Measurements from ENCODE around the gene ANKUB1.

The ANKUB1 gene

DNA sequence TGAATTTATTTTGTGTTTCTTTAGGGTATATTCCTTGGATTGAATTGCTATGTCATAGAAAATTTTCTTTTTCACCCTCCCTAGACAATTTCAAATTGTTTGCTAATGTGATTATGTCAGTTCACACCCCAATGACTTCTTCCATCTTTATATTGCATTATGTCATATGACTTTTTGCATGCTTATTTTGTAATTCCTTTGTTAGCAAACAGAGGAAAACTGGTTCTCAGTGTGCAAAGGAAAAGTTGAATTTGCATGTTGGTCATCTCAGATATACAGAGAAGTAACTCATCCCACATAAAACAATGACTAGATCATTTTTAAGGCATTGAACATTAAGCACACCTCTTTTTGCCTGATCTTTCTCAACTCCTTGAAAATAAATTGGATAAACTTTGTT, 17.3 kb upstream of the ANKUB1 start:
- no peak for DNase-seq (ENCODE audit: low spot score)

DNA sequence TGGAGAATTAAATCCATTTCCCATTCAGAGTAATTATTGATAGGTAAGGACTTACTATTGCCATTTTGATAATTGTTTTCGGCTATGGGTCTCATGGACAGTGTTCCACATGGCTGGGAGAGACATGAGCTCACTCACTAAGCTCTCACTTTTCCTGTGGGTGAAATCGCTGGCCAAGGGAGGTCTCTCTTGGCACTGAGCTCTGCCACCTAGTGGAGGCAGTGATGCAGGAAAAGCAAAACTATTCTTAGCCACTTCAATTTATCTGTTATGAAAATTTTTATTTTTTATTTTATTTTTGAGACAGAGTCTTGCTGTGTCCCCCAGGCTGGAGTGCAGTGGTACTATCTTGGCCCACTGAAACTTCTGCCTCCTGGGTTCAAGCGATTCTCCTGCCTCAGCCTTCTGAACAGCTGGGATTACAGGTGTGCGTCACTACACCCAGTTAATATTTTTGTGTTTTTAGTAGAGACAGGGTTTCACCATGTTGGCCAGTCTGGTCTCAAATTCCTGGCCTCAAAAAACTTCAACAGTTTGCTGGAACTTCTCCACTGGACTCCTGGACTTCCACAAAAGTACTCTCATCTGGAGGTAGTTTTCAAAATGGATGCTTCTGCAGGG, 16.0 kb upstream of the ANKUB1 start:
- DNase-seq (ENCODE audit: low spot score): peak; percentile 87

DNA sequence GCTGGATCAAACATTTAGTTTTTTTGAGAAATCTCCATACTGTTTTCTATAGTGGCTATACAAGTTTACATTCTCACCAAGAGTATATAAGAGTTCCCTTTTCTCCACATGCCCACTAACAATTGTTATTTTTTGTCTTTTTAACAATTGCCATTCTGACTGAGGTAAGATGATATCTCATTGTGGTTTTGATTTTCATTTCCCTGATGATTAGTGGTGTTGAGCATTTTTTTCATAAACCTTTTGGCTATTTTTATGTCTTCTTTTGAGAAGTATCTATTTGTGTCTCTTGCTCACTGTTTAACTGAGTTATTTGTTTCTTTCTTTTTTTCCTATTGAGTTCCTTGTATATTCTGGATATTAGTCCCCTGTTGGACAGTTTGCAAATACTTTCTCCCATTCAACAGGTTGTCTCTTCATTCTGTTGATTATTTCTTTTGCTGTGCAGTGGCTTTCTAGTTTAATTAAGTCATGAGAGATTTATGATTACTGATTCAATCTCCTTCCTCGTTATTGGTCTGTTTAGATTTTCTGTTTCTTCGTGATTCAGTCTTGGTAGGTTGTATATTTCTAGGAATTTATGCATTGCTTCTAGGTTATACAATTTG, 13.9 kb upstream of the ANKUB1 start:
- DNase-seq (ENCODE audit: low spot score): no peak

DNA sequence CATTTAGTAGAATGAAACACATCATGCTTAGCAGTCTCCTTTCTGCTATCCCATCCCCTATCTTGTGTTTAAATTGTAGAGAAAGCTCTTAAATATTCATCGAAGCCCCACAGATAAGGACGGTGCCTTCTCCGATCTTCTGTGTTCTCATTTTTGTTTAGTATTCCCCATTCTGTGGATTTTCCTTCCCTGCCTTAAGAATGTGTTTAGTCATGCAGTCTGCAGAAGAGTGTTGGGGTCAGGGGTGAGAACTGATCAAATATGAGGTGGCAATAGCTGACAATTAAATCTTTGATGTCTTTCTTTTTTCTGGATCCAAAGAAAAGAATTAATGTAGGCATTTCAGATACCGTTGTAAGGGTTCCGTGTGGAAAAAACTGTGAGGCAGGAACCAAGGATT, 9.3 kb upstream of the ANKUB1 start:
- no peak for DNase-seq (ENCODE audit: low spot score)

DNA sequence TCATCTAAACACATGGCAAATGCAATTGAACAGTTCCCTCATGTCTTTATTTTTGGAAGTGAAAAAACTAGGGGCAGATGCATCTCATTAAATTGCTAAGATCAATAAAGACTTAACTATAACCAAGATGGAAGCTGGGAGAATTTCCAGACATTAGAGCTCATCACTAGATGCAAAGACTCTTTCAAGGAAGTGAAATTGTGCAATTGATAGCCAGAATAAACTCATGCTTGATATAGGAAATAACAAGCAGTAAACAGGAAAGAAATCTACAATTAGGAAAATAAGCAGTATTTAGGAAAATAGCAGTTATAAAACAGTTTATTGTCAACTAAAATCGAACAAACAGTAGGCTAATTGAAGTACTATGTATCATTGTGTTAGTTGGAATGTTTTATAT, 8.8 kb upstream of the ANKUB1 start:
- no peak for DNase-seq (ENCODE audit: low spot score)

DNA sequence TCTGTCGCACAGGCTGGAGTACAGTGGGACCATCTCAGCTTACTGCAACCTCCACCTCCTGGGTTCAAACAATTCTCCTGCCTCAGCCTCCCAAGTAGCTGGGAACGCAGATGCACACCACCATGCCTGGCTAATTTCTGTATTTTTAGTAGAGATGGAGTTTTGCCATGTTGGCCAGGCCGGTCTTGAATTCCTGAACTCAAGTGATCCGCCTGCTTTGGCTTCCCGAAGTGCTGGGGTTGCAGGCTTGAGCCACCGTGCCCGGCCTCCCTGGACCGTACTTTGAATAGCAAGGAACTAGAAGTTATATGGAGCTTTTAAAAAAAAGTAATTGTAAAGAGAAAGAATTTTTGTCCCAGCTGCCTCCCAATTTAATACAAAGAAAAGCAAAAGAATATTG, 8.3 kb upstream of the ANKUB1 start:
- DNase-seq (ENCODE audit: low spot score): no peak

DNA sequence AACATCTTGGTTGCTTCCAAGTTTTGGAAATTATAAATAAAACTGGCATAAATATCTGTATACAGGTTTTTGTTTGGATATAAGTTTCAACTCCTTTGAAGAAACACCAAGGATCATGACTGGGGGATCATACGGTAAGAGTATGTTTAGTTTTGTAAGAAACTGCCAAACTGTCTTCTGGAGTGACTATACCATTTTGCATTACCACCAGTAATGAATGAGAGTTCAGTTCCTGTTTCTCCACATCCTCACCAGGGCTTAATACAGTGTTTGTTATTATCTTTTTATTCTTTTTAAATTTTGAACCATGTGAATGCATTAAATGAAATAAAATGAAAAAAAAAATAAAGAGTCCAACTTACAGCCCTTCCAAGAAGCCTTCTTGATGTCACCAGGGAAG, 3.7 kb upstream of the ANKUB1 start:
- no peak for DNase-seq (ENCODE audit: low spot score)

DNA sequence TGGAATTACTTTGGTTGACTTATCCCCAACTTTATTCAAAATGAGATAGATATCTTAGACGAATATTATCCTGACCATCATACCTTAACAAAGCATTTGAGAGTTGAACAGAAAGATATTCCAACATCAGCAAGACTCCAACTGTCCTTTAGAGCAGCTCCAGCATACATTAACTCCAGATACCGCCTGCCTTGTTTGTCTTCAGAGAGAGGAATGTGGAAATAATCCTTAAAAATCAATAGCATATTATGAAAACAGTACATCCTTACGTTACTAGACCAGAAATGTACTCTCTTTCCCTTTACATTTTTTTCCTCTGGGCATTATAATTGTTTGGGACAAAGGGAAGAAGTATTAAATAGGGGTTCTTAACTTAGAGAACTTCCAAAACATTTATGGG, 1.7 kb downstream of the ANKUB1 start:
- DNase-seq (ENCODE audit: low spot score): no peak

DNA sequence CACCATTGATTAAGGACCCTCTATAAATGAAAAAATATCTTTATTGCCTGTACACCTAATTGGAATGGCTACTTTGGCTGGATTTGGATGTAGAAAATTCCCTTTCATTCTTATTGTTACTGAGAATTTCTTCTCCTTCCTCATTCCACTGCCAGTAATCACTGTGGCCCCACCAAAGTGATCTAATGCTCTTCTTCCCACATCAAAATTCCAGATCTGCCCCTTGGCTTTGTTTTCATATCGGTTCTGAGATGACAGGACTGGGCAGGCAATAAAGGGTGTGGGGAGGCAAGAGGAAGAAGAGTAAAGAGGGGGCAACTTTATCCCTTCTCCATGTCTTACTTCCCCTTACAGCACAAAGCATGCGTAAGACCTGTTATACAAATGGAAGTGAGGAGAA, 2.1 kb downstream of the ANKUB1 start:
- peak; percentile 56 for DNase-seq (ENCODE audit: low spot score)

DNA sequence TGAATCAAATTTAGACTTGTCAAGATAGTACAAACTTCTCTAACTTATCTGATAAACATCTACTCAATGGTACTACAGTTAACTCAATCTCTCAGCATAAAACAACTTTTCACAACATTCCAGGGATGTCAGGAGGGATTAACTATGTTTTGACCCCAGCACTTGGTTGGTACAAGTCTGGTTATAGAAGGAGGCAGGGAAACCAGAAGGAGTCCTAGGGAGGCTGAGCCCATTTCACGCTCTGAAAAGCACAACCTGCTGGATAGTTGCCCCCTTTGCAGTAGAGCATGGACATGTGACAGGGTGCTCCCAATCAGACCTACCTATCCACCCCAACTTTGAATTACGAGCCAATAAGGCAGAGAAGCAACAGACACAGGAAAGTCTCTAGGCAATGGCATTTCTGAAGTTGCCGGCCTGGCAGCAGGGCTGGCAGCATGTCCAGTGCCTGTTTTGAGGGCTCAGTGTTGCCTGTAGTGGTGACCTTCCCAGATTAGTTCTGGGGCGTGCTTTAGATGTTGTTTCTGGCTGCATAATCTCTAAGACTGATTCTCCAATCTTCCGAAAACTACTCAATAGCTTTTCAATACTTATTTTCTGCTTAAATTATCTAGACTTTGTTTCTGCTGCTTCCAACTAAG, 8.2 kb downstream of the ANKUB1 start:
- DNase-seq (ENCODE audit: low spot score): peak; percentile 39

DNA sequence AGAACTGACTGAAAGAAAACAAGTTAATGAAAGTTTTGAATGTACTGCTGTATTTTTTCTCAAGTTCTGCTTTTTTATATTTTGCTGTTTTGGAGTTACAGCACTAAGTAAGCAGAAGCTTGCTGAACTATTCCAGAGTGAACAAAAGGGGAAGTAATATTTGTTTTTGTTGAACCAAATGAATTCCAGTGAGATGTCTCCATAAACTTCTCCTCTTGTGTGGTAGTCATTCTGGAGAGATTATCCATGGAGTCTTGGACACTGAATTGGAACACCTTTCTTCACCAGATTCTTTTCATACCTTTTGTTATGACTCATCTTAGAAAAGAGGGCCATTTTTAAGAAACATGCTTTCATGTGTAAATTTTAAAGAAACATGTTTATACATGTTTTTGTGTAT, 8.8 kb downstream of the ANKUB1 start:
- peak; percentile 76 for DNase-seq (ENCODE audit: low spot score)

DNA sequence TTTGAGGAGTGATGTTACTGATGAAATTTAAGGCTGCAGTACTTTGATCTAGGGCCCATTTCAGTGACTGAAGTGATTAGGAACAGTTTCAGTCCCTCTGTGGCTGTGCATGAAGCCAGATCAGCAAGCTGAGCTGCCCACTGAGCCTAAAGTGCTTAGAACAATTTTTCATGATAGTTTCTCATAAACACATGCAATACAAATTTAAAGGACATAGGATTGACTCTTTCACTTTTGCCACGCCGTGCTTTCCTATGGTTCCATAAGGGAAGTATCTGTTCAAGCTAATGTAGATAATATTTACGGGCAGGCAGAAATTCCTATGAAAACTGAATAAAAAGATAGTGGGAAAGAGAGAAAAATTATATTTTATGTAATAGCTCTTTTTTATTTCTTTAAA, 10.6 kb downstream of the ANKUB1 start:
- no peak for DNase-seq (ENCODE audit: low spot score)

DNA sequence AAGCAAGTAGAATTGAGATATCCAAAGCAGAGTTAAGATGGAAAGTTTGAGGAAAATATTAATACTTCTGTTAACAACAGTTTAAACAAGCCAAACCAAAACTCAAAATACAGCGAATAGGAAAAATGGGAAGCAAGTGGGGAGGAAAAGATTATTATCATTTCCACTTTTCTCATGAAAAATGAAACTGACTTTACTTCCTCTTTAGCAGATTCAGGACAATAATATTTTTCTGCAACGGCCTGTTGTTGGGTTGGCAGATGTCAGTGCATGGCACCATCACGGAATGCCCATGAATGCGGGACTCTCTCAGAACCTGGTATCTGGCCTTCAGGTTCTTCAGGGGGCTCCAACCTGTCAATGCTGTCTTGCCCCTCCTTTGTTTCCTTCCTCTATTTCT, 11.1 kb downstream of the ANKUB1 start:
- DNase-seq (ENCODE audit: low spot score): no peak

DNA sequence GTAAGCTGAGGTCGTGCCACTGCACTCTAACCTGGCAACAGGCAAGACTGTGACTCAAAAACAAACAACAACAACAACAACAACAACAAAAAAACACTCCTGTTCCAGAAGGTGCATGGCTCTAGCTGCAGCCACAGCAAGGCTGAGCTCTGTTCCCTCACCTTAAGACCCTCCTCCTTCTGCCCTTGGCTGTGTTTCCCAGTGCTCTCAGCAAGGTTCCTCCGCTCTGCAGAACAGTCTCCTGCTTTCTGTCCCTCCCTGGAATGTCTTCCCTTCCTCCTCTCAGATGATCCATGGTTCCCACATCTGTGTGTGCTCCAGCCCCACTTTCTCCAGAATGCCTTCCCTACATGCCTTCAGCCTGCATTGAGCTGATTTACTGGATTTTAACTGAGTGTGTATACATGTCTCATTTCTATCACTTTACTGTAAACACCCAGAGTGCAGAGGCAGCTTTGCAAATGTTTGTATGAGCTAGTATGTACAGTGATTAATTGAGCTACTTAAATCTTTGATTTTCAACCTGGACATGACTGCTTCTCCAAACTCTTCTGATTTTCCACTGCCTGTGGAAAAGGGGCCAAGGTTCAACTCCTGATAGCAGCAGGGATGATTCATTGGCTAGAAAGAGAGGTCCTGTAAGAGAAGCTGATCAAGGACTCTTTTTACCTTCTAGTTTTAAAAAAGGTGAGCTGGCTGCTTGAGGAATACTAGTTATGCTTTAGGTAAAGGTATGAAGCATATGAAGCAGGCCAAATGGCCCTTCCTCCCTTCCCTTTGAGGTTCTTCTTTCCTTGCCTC, 14.7 kb downstream of the ANKUB1 start:
- DNase-seq (ENCODE audit: low spot score): no peak

DNA sequence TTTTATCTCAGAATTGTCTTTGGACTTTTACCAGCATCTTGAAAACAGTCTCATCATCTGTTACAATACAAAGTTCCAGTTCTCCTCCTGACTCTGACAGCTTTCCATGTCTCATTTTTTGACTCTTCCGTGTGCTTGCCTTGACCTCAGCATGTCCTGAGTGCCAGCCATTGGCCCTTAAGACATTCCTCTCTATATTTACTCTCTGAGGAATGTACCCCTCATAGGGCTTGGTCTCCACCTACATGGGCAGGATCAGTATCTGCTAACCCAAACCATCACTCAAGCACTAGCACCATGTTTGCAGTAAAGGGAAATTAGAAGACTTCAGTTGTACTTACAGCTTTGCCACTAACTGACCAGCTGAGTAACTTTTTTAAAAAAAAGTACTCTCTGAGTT, 16.2 kb downstream of the ANKUB1 start:
- no peak for DNase-seq (ENCODE audit: low spot score)

DNA sequence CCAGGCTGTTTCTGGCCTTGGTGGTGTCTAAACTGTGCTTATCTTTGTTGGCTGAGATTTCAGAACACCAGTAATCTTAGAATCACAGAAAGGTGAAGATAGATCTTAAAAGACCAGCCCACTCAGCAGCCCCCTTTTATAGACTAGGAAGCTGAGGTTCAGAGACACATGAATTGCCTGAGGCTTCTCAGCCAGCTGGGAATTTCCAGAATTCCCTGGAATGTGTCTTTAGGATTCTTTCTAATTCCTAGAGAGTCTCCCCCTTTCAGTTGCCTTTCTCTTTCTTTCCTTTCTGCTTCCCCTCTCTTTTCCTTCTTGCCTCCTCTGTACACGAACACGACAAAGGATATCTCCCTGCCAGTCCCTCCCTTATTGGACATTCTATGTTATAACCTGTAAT, 19.5 kb downstream of the ANKUB1 start:
- DNase-seq (ENCODE audit: low spot score): no peak

DNA sequence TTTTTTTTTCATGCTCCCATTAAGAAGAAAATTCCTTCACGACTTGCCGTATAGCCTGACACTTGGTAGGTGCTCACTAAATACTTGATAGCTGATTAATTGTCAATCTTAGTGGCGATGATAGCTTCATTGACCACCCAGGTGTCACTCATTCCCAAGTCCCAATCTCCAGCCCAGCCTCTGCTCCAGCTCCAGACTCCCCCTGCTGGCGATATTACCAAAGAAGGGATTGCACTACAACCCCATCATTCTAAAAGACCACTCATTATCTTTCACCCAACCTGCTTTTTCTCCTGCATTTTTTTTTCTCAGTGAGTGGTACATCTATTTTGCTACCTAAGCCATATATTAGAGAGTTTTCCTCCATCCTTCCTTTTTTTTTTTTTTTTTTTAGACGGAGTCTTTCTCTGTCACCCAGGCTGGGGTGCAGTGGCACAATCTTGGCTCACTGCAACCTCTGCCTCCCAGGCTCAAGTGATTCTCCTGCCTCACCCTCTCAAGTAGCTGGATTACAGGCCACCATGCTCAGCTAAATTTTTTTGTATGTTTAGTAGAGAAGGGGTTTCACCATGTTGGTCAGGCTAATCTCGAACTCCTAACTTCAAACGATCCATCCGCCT, 20.6 kb downstream of the ANKUB1 start:
- DNase-seq (ENCODE audit: low spot score): peak; percentile 70

DNA sequence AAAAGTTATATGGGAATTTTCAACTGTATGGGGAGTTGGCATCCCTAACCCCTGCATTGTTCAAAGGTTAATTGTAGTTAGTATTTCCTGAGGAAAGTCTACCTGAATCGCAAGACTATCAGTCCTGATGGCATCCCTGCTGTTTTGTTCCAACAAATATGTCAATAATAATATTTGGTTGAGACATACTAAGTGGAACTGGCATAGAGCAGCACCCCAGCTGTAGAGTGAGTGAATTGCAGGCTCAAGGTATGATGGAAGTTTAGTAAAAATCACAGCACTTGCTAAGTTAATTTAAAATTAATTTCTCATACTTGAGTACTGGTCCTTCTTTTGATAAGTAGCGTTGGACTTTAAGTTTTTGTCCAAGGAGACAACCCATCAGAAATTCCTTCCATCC, 22.1 kb downstream of the ANKUB1 start:
- no peak for DNase-seq (ENCODE audit: low spot score)

DNA sequence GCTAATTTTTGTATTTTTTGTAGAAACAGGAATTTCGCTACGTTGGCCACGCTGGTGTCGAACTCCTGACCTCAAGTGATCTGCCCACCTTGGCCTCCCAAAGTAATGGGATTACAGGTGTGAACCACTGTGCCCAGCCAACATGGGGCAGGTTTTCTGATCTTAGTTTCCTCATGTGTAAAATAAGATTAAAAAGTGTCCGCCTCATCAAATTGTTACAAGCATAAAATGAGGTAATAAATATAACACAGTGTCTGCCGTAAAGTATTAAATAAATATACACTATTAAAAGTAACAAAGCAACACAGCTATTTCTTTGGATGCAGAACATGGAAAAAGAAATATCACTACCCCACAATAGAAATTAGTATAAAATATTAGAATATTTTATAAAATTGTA, 23.6 kb downstream of the ANKUB1 start:
- DNase-seq (ENCODE audit: low spot score): no peak

DNA sequence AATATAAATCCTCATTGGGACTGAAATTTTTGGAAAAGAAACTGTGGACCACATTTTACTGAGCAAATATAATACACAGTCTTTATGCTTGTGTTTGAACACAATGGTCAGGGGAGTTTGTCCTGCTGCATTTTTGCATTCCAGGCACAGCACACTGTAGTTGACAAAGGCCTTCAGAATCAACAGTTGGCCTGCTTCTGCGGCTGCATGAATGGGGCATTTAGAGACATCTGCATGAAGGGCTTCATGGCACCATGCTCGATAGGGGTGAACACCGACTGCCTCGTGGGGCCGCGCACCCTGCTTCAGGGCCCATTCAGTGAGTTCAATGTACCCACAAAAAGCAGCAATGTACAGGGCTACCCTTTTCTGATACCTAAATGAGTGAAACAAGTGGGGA, 24.6 kb downstream of the ANKUB1 start:
- DNase-seq (ENCODE audit: low spot score): no peak

DNA sequence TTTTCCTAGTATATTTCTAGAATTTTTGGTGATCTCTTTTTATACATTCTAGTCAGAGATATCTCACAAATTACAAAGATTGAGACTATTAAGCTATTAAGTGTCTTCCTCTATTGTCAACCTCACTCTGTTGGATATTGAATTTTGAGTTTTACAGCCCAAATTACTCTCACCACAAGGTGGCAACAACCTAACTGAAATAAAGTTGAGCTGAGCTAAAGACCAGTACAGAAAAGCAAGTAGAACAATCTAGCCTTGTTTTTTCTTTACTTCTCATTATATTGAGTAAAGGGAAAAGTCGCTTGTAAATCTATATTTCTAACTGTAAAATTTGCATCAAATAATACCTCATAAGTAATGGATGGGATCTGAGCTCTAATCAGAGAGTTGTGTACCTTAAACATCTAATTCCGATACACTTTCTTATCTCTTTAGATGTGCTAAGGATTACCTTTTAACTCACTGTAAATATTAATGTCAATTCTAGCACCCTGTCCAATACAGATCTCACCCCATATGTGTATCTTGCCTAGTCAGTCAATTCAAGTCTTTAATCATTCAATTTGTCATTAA, 26.5 kb downstream of the ANKUB1 start:
- peak; percentile 48 for DNase-seq (ENCODE audit: low spot score)

DNA sequence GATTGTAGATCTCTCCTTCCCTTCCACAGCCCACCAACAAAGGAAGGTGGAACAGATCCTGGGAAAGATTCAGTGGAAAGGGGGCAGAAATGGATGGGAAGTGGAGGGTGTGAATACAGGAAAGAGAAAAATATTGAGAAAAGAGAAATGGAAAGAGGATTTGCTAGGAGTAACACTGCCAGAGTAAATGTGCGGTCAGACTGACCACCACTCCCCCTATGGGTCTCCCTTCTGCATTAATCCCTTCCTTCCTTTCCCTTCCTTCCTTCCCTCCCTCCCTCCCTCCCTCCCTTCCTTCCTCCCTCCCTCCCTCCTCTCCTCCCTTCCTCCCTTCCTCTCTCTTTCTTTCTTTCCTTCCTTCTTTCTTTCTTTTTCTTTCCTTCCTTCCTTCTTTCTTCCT, 28.1 kb downstream of the ANKUB1 start:
- no peak for DNase-seq (ENCODE audit: low spot score)
